MM.1S (cell line): ENCODE measurements around the gene VPS8.

ENCODE experiments used
- CTCF ChIP-seq: fragments of 300-600 bp; sonication (generic); IDR thresholded peaks from 2 replicates; pipeline ENCODE4 v1.5.1; 2016; ENCODE audit warnings: antibody characterized with exemption, low read length, mixed read lengths
- EZH2 ChIP-seq: fragments of 300-600 bp; sonication (generic); optimal IDR thresholded peaks from 2 replicates; pipeline ENCODE3; 2017; ENCODE audit warnings: low read depth, mild to moderate bottlenecking, antibody characterized with exemption, low read length, mixed read lengths

- TF ChIP-seq CTCF, result no peak
- TF ChIP-seq EZH2, result no peak
Measured at GRCh38 chr3:184889312-184889904, 77.4 kb downstream of the VPS8 start.
